ENCODE measurements around the gene PSMC3IP.
"Not testable (repeated sequence)": the region's sequence is repeated elsewhere in the genome, so short reads cannot be mapped to it uniquely, and the experiment has no call there.

Gene PSMC3IP

DNA sequence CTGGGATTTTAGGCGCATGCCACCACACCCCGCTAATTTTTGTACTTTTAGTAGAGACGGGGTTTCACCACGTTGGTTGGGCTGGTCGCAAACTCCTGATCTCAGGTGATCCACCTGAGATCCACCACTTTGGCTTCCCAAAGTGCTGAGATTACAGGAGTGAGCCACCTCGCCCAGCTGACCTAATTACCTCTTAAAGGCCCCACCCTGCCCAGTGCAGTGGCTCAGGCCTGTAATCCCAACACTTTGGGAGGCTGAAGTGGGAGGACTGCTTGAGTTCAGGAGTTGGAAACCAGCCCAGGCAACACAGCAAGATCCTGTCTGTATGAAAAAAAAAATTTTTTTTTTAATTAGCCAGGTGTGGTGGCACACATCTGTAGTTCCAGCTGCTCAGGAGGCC lies 18.5 kb downstream of the PSMC3IP start:
- DNase-seq: no peak

DNA sequence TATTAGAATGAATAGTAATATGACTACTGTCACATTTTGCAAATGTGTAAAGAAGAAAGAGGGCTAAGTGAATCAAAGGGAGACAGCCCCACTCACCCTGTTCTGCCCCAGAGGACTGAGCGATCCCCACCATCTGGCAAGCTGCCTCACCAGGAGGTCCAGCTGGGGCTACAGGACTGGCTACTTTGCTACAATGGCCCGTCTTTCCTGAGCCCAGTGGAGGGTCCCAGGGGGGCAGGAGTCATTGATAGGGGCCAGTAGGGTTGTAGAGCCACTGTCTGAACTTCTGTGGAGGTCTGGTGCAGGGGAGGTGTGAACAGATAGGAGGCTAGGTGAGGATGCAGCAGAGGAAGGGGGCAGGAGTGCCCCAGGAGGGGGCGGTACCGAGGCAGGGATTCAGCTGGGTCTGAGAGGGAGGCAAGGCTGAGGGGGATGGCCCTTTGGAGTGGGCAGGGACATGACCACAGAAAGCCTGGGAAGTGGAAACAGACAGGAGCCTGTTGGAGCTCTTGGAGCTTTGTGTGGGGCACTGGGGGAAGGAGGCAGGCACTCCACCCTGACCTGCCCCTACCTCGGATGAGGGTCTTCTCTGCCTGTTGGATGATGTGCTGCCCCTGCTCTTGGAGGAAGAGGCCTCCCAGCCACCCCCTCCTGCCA lies 21.4 kb downstream of the PSMC3IP start:
- not testable (repeated sequence) for DNase-seq

DNA sequence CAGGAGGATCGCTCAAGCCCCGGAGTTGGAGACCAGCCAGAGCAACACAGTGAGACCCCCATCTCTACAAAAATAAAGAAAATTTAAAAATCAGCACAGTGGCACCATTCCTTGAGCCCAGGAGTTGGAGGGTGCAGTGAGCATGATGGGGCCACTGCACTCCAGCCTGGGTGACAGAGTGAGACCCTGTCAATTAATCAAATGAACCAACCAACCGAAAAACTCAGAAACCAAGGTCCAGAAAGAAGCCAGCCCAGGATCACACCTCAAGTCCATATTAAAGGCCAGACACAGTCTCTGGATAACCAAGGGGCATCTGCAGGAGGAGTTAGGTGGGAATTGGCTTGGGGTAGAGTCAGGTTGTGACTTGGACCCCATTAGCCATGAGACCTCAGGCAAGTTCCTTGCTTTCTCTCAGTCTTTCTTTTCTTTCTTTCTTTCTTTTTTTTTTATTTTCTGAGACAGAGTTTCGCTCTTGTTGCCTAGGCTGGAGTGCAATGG lies 22.4 kb downstream of the PSMC3IP start:
- no peak for DNase-seq

DNA sequence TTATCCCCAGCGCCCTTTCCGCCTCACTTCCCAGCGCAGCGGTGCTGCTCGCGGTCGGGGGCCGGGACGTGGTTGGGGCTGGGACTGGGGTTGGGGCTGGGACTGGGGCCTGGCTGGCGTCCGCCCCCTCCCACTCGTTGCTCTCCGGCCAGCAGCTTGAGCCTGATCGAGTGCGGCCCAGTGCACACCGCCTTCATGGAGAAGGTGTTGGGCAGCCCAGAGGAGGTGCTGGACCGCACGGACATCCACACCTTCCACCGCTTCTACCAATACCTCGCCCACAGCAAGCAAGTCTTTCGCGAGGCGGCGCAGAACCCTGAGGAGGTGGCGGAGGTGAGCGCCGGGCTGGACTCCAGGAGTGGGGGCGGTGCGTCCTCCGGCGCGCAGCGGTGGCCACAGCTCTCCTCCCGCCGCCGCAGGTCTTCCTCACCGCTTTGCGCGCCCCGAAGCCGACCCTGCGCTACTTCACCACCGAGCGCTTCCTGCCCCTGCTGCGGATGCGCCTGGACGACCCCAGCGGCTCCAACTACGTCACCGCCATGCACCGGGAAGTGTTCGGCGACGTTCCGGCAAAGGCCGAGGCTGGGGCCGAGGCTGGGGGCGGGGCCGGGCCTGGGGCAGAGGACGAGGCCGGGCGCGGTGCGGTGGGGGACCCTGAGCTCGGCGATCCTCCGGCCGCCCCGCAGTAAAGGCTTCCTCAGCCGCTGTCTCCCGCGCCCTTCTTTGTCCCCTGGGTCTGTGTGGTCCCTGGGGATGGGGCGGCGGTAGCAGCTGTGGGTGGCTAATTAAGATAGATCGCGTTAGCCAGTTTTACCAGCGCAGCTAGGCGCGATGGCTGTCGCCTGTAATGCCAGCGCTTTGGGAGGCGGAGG lies 23.0 kb downstream of the PSMC3IP start:
- no peak for DNase-seq

DNA sequence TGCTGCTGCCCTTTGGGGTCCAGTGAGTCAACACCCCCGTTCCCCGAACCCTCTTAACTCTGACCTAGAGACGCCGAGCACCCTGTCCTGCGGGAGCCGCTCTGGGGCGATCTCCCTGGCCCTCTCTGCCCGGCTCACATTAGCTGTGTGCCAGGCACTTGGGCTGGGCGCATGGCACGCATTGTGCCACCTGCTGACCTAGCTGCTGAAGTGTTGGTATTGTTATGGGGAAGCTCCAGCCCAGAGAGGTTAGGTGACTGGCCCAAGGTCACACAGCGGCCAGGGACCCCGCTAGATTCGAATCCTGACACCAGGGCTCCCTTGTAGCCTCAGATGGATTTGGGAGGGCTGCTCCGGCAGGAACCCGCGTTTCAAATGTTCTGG lies 23.7 kb downstream of the PSMC3IP start:
- DNase-seq: no peak

DNA sequence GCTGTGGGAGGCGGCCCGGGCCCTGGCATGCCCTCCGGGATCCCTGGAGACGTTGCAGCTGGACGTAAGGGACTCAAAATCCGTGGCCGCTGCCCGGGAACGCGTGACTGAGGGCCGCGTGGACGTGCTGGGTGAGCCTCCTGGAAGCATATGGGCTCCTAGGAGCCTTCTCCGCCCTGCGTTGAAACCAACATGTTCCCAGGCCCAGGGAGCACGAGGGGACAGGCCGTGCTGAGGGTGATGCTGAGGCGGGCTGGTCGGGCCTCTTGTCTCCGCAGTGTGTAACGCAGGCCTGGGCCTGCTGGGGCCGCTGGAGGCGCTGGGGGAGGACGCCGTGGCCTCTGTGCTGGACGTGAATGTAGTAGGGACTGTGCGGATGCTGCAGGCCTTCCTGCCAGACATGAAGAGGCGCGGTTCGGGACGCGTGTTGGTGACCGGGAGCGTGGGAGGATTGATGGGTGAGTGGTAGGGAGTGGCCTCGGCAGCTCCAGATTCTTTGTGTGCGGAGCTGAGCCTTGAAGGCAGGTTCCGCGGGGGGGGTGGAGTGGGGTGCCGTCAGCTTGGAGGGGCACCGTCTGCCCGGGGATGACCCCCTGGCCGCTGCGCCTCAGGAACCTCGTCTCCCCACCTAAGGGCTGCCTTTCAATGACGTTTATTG lies 24.2 kb downstream of the PSMC3IP start:
- no peak for DNase-seq

DNA sequence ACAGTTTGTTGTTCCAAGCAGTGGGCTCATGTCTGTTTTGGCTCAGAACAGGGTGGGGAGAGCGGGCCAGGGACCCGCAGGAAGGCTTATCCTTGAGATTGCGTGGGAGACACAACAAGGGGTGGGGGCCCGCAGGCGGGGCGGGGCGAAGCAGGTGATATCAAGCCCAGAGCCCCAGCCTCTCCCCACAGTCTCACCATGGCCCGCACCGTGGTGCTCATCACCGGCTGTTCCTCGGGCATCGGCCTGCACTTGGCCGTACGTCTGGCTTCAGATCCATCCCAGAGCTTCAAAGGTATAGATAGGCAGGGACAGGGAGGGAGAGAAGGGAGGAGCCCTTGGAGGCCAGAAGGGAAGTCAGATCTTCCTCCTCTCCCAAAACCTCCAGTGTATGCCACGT lies 24.8 kb downstream of the PSMC3IP start, which contains the start of gene HSD17B1:
Gene HSD17B1, plus strand, starts transcription at position 188 of the 400 bp plus-strand sequence. Its CDS starts 11 bp downstream, at position 199.
- DNase-seq: not testable (repeated sequence)

DNA sequence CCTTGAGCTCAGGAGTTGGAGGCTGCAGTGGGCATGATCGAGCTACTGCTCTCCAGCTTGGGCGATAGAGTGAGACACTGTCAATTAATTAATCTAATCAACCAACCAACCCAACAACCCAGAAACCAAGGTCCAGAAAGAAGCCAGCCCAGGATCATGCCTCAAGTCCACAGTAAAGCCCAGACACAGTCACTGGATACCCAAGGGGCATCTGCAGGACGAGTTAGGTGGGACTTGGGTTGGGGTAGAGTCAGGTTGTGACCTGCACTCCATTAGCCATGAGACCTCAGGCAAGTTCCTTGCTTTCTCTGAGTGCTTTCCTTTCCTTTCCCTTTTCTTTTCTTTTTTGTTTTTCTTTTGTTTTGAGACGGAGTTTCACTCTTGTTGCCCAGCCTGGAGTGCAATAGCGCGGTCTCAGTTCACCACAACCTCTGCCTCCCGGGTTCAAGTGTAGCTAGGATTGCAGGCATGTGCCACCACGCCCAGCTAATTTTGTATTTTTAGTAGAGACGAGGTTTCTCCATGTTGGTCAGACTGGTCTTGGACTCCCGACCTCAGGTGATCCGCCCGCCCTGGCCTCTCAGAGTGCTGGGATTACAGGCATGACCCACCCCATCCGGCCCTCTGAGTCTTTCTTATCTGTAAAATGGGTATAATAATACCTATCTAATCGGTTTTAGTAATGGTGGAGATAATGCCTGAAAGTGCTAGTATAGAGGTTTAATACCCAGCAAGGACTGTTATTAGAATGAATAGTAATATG lies 28.4 kb downstream of the PSMC3IP start:
- no peak for DNase-seq

DNA sequence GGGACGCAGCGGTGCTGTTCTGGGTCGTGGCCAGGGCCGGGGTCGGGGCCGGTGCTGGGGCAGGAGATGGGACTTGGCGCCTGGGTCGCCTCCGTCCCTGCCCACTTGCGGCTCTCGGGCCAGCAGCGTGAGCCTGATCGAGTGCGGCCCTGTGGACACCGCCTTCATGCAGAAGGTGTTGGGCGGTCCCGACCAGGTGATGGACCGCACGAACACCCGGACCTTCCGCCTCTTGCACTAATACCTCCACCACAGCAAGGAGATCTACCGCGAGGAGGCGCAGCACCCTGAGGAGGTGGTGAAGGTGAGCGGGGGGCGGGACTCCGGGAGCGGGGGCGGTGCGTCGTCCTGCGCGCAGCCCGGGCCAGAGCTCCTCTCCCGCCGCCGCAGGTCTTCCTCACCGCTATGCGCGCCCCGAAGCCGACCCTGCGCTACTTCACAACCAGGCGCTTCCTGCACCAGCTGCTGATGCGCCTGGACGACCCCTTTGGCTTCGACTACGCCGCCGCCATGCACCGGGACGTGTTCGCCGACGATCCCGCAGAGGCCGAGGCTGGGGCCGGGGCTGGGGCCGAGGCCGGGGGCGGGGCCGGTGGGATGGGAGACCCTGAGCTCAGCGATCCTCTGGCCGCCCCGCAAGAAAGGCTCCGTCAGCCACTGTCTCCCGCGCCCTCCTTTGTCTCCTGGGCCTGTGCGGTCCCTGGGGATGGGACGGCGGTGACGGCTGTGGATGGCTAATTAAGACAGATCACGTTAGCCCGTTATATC lies 29.3 kb downstream of the PSMC3IP start:
- no peak for DNase-seq

DNA sequence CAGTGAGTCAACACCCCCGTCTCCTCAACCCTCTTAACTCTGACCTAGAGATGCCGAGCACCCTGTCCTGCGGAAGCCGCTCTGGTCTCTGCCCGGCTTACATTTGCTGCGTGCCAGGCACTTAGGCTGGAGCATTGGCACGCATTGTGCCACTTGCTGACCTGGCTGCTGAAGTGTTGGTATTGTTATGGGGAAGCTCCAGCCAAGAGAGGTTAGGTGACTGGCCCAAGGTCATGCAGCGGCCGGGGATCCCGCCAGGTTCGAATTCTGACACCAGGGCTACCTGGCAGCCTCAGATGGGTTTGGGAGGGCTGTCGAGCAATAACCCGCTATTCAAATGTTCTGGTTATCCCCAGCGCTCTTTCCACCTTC lies 29.8 kb downstream of the PSMC3IP start:
- no peak for DNase-seq

DNA sequence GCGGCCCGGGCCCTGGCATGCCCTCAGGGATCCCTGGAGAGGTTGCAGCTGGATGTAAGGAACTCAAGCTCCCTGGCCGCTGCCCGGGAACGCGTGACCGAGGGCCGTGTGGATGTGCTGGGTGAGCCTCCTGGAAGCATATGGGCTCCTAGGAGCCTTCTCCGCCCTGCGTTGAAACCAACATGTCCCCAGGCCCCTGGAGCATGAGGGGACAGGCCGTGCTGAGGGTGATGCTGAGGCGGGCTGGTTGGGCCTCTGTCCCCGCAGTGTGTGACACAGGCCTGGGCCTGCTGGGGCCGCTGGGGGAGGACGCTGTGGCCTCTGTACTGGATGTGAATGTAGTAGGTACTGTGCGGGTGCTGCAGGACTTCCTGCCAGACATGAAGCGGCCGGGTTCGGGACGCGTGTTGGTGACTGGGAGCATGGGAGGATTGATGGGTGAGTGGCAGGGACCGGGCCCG lies 30.5 kb downstream of the PSMC3IP start:
- no peak for DNase-seq

DNA sequence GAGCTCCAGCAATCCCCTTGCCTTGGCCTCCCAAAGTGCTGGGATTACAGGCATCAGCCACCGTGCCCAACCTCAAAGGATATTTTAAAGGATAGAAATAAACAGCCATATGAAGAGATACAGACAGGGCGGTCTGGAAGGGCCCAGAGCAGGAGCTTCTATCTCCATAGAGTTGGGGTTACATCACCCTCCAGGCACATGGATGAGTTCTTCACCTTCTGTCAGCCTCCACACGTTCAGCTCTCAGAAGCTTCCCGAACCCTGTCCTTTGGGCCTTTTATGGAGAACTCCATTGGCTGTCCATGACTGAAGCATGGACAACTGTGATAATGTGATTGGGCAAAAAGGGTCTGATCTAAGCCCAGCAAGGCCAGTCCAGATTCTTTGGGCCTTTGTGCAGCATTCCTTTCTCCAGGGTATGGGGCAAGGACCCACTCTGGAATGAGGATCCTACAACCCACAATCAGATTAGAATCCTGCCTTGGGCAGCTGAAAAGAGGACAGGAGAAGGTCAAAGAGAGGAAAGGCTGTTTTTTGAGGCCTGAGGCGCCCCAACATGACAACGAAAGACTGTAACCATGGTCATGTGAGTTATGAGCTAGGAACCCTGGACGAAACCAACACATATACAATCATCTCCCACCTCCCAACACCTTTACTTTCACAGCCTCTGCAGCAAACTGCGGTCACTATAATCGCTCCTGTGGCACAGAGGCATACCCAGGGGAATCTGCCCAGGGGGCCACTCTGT lies 31.6 kb downstream of the PSMC3IP start:
- DNase-seq: not testable (repeated sequence)

DNA sequence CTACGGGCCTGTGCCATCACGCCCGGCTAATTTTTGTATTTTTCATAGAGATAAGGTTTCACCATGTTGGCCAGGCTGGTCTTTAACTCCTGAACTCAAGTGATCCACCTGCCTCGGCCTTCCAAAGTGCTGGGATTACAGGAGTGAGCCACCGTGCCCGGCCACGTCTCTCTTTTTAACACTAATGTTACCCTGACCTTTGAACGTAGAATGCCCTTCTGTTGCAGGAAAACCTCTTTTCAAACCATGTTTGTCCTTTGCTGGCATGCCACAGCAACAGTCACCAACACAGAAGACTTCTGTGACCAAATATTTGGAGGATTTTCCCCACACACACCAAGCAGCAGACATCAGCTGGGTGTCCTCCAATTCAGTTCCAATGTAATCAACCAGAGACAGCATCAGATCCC lies 32.6 kb downstream of the PSMC3IP start:
- DNase-seq: no peak

DNA sequence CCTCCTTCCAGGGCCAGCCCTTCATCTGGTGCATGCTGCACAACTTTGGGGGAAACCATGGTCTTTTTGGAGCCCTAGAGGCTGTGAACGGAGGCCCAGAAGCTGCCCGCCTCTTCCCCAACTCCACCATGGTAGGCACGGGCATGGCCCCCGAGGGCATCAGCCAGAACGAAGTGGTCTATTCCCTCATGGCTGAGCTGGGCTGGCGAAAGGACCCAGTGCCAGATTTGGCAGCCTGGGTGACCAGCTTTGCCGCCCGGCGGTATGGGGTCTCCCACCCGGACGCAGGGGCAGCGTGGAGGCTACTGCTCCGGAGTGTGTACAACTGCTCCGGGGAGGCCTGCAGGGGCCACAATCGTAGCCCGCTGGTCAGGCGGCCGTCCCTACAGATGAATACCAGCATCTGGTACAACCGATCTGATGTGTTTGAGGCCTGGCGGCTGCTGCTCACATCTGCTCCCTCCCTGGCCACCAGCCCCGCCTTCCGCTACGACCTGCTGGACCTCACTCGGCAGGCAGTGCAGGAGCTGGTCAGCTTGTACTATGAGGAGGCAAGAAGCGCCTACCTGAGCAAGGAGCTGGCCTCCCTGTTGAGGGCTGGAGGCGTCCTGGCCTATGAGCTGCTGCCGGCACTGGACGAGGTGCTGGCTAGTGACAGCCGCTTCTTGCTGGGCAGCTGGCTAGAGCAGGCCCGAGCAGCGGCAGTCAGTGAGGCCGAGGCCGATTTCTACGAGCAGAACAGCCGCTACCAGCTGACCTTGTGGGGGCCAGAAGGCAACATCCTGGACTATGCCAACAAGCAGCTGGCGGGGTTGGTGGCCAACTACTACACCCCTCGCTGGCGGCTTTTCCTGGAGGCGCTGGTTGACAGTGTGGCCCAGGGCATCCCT lies 34.1 kb downstream of the PSMC3IP start:
- no peak for DNase-seq

DNA sequence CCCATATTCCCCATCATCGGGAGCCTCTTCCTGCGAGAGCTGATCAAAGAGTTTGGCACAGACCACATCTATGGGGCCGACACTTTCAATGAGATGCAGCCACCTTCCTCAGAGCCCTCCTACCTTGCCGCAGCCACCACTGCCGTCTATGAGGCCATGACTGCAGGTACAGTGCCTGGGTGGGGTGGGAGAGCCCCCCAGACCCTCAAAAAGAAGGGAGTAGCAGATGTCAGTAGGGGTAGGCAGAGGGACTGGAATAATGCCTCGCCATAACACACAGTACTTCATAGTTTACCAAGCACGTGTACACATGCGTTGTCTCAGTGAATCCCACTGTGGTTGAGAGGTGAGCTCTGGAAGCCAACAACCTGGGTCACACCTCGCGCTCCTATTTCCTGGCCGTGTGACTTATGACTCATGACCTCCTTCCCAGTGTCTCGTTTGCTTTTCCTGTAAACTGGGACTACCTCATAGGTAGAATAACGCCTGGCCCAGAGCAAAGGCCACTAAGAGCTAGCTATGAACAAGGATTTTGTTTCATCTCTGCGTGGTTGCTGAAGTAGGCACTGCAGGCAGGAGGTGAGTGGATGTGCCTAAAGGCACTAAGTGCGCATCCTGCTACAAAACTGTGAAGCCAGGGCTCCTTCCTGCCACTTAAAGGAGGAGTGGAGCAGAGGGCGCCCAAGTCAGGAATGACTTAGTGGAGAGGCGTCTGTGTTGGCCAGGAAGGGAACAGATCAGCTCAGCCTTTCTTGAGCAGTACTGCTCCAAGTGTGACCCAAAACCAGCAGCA lies 36.3 kb downstream of the PSMC3IP start:
- no peak for DNase-seq

DNA sequence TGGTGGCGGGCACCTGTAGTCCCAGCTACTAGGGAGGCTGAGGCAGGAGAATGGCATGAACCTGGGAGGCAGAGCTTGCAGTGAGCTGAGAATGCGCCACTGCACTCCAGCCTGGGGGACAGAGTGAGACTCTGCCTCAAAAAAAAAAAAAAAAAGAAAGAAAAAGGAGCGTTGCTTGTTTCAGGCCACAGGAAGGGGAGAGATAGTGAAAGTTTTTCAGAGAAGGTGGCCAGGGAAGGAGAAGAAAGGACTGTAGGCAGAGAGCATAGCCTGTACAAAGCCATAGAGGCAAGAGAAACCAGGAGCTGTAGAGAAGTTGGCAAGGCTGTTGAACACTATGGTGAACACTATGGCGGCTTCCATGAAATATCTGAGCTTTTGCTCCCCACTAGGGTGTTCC lies 37.0 kb downstream of the PSMC3IP start:
- not testable (repeated sequence) for DNase-seq

DNA sequence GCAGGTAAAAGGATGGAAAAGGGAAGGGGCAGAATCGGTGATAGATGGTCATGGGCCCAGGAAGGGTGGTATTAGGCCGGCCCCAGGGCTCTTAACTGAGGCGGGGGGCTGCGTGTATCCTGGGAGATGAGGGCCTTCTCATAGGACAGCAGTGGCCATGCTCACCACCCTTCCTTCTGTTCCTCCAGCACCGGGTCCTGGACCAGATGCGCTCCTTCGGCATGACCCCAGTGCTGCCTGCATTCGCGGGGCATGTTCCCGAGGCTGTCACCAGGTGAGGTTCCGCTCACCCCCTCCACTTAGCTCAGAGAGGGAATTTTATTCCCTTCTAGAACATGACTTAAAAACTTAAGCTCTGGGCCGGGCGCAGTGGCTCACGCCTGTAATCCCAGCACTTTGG lies 39.0 kb downstream of the PSMC3IP start:
- no peak for DNase-seq

DNA sequence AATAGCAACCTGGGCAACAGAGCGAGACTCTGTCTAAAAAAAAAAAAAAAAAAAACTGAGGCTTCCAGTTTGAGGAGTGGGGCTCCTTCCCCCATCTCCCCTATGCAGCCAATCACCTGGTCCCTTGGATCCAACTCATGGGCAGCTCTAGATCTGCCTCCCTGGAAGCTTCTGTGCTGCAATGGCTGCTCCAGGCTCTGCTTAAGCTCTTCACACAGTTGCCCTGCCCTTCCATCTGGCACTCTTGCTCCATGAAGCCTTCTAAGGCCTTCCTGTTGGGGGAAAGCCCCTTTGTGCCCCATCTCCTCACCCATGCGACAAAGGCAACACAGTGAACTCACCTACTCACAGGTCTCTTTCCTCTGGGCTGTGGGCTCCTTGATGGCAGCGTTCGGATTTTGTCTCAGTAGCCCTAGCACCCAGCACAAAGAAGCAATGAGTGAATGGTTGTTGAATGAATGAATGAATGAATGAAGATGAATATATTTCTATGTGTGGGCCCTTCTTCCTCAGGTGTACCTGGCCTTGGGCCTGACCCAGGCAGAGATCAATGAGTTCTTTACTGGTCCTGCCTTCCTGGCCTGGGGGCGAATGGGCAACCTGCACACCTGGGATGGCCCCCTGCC lies 39.6 kb downstream of the PSMC3IP start:
- no peak for DNase-seq
